K562 (cell line): ENCODE data around the gene SART3. TPM values are rescaled to one million over a fixed set of nuclear protein-coding genes. Genes with fewer than 3 reads are reported as not detected.

Source experiments
- ARID1B ChIP-seq: fragments of 450-650 bp; IDR thresholded peaks from 2 replicates; pipeline ENCODE4 v1.6.1; 2016; ENCODE audit warnings: antibody characterized with exemption, mild to moderate bottlenecking, inconsistent platforms
- BCL6 ChIP-seq: fragments of 250-450 bp; sonication (Bioruptor Pico); IDR thresholded peaks from 2 replicates; pipeline ENCODE4 v1.4.0; 2020
- DACH1 ChIP-seq: fragments of 450-650 bp; IDR thresholded peaks from 2 replicates; pipeline ENCODE4 v1.6.1; 2018; ENCODE audit not compliant: partially characterized antibody
- E2F8 ChIP-seq: fragments of 450-650 bp; IDR thresholded peaks from 2 replicates; pipeline ENCODE4 v1.7.1; 2018; ENCODE audit warnings: mild to moderate bottlenecking, low read depth; ENCODE audit not compliant: partially characterized antibody
- FUS ChIP-seq: fragments of 200-400 bp; formaldehyde crosslinking; optimal IDR thresholded peaks from 2 replicates; pipeline ENCODE3; 2017; ENCODE audit warnings: low read depth, low read length
- HMG20B ChIP-seq: fragments of 250-450 bp; sonication (Bioruptor Pico); IDR thresholded peaks from 2 replicates; pipeline ENCODE4 v1.5.0; 2021; ENCODE audit warnings: mild to moderate bottlenecking
- JUN ChIP-seq, 2 experiments: sonication (generic) in 1 of 2; formaldehyde crosslinking in 1 of 2; IDR thresholded peaks; 2 replicates each; pipeline versions ENCODE4 v1.6.1 to v1.8.0; 2012 to 2022; ENCODE audit warnings: borderline replicate concordance in 2 of 2, mild to moderate bottlenecking in 2 of 2, improper control_type of control experiment in 1 of 2, low read depth in 1 of 2, low read length in 1 of 2, missing genetic modification reagents in 1 of 2
- L3MBTL2 ChIP-seq: fragments of 450-650 bp; IDR thresholded peaks from 2 replicates; pipeline ENCODE4 v1.6.1; 2016; ENCODE audit warnings: mild to moderate bottlenecking, moderate library complexity
- NCOA4 ChIP-seq: fragments of 450-650 bp; IDR thresholded peaks from 2 replicates; pipeline ENCODE4 v1.6.1; 2018; ENCODE audit warnings: mild to moderate bottlenecking; ENCODE audit not compliant: partially characterized antibody
- NCOR1 ChIP-seq: fragments of 450-650 bp; IDR thresholded peaks from 2 replicates; pipeline ENCODE4 v1.6.1; 2016; ENCODE audit warnings: mild to moderate bottlenecking, moderate library complexity
- NFATC3 ChIP-seq: fragments of 450-650 bp; IDR thresholded peaks from 2 replicates; pipeline ENCODE4 v1.6.1; 2017; ENCODE audit warnings: mild to moderate bottlenecking
- NKRF ChIP-seq: fragments of 450-650 bp; IDR thresholded peaks from 2 replicates; pipeline ENCODE4 v1.6.1; 2016; ENCODE audit warnings: borderline replicate concordance
- PML ChIP-seq: IDR thresholded peaks from 2 replicates; pipeline ENCODE4 v1.6.1; 2012; ENCODE audit warnings: low read length, inconsistent platforms
- RB1 ChIP-seq: fragments of 450-650 bp; IDR thresholded peaks from 2 replicates; pipeline ENCODE4 v1.6.1; 2017; ENCODE audit warnings: low read depth, mild to moderate bottlenecking
- SP1 ChIP-seq: sonication (generic); formaldehyde crosslinking; IDR thresholded peaks from 2 replicates; pipeline ENCODE4 v1.8.1; 2022; ENCODE audit warnings: mild to moderate bottlenecking, missing genetic modification reagents
- TAF15 ChIP-seq: fragments of 200-400 bp; formaldehyde crosslinking; IDR thresholded peaks from 2 replicates; pipeline ENCODE4 v1.6.1; 2017; ENCODE audit warnings: mild to moderate bottlenecking, low read depth, low read length, moderate library complexity
- TARDBP ChIP-seq: fragments of 450-650 bp; IDR thresholded peaks from 2 replicates; pipeline ENCODE4 v1.6.1; 2016
- TEAD2 ChIP-seq: fragments of 450-650 bp; IDR thresholded peaks from 2 replicates; pipeline ENCODE4 v1.6.1; 2016; ENCODE audit warnings: missing genetic modification characterization, control low read depth, missing compliant biosample characterization
- ZNF197 ChIP-seq: fragments of 200-800 bp; sonication (Bioruptor generic); IDR thresholded peaks from 2 replicates; pipeline ENCODE4 v1.6.1; 2016; ENCODE audit warnings: low read depth, missing genetic modification characterization, missing compliant biosample characterization
- ZNF512 ChIP-seq: IDR thresholded peaks from 2 replicates; pipeline ENCODE4 v1.6.1; 2016; ENCODE audit warnings: missing genetic modification characterization, missing compliant biosample characterization
- polyA plus RNA-seq, 8 experiments: library from polyadenylated mRNA; depleted of rRNA in 4 of 8; stranded (reverse) in 5 of 8; unstranded in 3 of 8; fragments of >200 nt; fragmentation: Nextera tagmentation in 2 of 8; fragmentation: Illumina TruSeq in 1 of 8; extraction: Ambion mirVana in 2 of 8; extraction: Trizol in 1 of 8; gene quantifications; 2 replicates each; pipeline versions ENCODE4 v1.2.1 to v1.2.3, GENCODE V29; 2011 to 2014; ENCODE audit warnings: inconsistent platforms in 1 of 8, missing spikeins in 1 of 8
- total RNA-seq, 7 experiments: library from RNA; depleted of rRNA in 6 of 7; stranded (reverse); fragments of >200 nt in 6 of 7; fragmentation: Illumina TruSeq in 2 of 7; extraction: Trizol in 2 of 7; gene quantifications; 2 replicates each; pipeline versions ENCODE4 v1.2.1 to v1.2.3, GENCODE V29; 2011 to 2021; ENCODE audit warnings: low replicate concordance in 1 of 7

SART3 gene
- total and polyA plus RNA-seq, 9 of the 15 experiments (the other 6 are each of a cell fraction or from before 2014, with no cell fraction given): 8.9 to 167 (median 56.7) TPM

- peak; percentile 94 for TF ChIP-seq E2F8
- peak; percentile 16; the same call in 1 of the 2 replicates for TF ChIP-seq SP1 (CRISPR knock-in tag)
- peak; percentile 46; the same call in 1 of the 2 replicates for TF ChIP-seq L3MBTL2
- TF ChIP-seq TAF15: no peak
- no peak for TF ChIP-seq NCOA4
- no peak for TF ChIP-seq NFATC3
- 0 out of 2 replicates have a peak, but pooled peaks have one; percentile 9 for TF ChIP-seq ARID1B
- no peak for TF ChIP-seq HMG20B
- peak; percentile 10; the same call in 1 of the 2 replicates for TF ChIP-seq JUN (IDR thresholded peaks at IDR 0.05; ENCODE audit: borderline replicate concordance, low read depth, low read length)
- no peak; the same call in 1 of the 2 replicates for TF ChIP-seq JUN (CRISPR knock-in tag; IDR thresholded peaks at IDR 0.05; ENCODE audit: borderline replicate concordance)
- peak; percentile 92 for TF ChIP-seq DACH1
- no peak for TF ChIP-seq BCL6 (CRISPR knock-in tag)
- peak; percentile 65 for TF ChIP-seq NKRF
- TF ChIP-seq PML: peak; percentile 49
- peak; percentile 76; the same call in 1 of the 2 replicates for TF ChIP-seq RB1
- TF ChIP-seq NCOR1: no peak
- no peak for TF ChIP-seq FUS
- TF ChIP-seq ZNF197 (CRISPR knock-in tag): peak; percentile 83
- 0 out of 2 replicates have a peak, but pooled peaks have one; percentile 46 for TF ChIP-seq TEAD2
- TF ChIP-seq ZNF512 (tag): no peak
- TF ChIP-seq TARDBP: no peak
Measured at GRCh38 chr12:108560752-108561719, at the start of gene SART3 (continued).
